ENCODE results near the gene AADACL4.

- TF ChIP-seq CTCF (IDR thresholded peaks at IDR 0.05; ENCODE audit: low read depth, low read length, poor library complexity, severe bottlenecking), result no peak
- no peak for TF ChIP-seq EZH2phosphoT487 (IDR thresholded peaks at IDR 0.05; ENCODE audit: borderline replicate concordance, low read length)
Measured at GRCh38 chr1:12630946-12631530, 12.8 kb upstream of the AADACL4 start.
